GM18517 (cell line): ENCODE data around the gene PNKP.

ENCODE experiments used
- ATAC-seq: cut with Tn5 transposase; IDR thresholded peaks from one replicate; pipeline ENCODE4 v1.9.1; 2021; ENCODE audit warnings: mild to moderate bottlenecking, moderate library complexity; ENCODE audit not compliant: unreplicated experiment

PNKP gene

GRCh38 chr19:49847731-49848696 is 19.4 kb downstream of the PNKP start:
- no peak for ATAC-seq

- no peak for ATAC-seq
Measured at GRCh38 chr19:49846408-49846807, 21.0 kb downstream of the PNKP start.

- no peak for ATAC-seq
Measured at GRCh38 chr19:49845414-49845813, 22.0 kb downstream of the PNKP start.

- ATAC-seq: no peak
Measured at GRCh38 chr19:49844138-49845095, 23.0 kb downstream of the PNKP start.

- no peak for ATAC-seq
Measured at GRCh38 chr19:49843265-49843664, 24.1 kb downstream of the PNKP start.

- ATAC-seq: no peak
Measured at GRCh38 chr19:49840736-49841249, 26.6 kb downstream of the PNKP start.

GRCh38 chr19:49840321-49840720 is 27.1 kb downstream of the PNKP start:
- ATAC-seq: no peak

GRCh38 chr19:49839713-49840112 is 27.7 kb downstream of the PNKP start:
- ATAC-seq: no peak

GRCh38 chr19:49838885-49839588 is 28.3 kb downstream of the PNKP start:
- ATAC-seq: no peak

GRCh38 chr19:49837425-49837824 is 30.0 kb downstream of the PNKP start:
- ATAC-seq: no peak

- no peak for ATAC-seq
Measured at GRCh38 chr19:49837009-49837310, 30.4 kb downstream of the PNKP start.

- ATAC-seq: no peak
Measured at GRCh38 chr19:49836176-49837008, 31.0 kb downstream of the PNKP start.

GRCh38 chr19:49835562-49835961 is 31.8 kb downstream of the PNKP start:
- ATAC-seq: no peak

- ATAC-seq: no peak
Measured at GRCh38 chr19:49833599-49833998, 33.8 kb downstream of the PNKP start.

- ATAC-seq: no peak
Measured at GRCh38 chr19:49832556-49832955, 34.8 kb downstream of the PNKP start.

GRCh38 chr19:49831592-49831991 is 35.8 kb downstream of the PNKP start:
- ATAC-seq: no peak

- ATAC-seq: no peak
Measured at GRCh38 chr19:49830766-49831165, 36.6 kb downstream of the PNKP start.

- no peak for ATAC-seq
Measured at GRCh38 chr19:49829721-49830120, 37.7 kb downstream of the PNKP start.

GRCh38 chr19:49829200-49829599 is 38.2 kb downstream of the PNKP start:
- no peak for ATAC-seq

GRCh38 chr19:49827034-49827433 is 40.3 kb downstream of the PNKP start:
- ATAC-seq: no peak
